ENCODE data around the gene SPATA20.

The SPATA20 gene

DNA sequence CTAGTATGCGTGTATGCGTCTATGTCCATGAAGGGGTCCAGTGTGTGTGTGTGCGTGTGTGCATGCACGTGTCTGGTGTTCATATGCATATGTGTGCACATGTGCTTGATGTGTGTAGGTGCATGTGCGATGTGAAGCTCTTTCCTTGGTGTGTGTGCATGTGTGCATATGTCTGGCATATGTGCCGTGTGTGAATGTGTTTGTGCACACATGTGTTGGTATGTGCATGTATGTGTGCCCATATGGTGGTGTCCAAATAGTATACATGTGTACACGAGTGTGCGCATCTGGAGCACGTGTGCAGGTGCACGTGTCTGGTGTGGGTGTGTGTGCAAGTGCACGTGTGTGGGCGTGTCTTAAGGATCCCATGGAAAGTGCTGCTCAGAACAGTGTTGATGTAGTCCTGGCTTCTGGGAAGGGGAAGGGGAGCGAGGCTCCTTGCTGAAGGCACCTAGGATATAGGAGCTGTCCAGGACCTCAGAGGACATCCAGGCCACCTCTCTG is 30.5 kb downstream of the SPATA20 start:
- Histone ChIP-seq H3K9me3 (ENCODE audit: control insufficient read depth, insufficient read depth, low read depth, low read length) (no peaks in the 10 kb centered on the region), H3K27ac (ENCODE audit: extremely low read depth, low read depth, low read length) (no peak overlapping the region), H3K36me3 (ENCODE audit: control insufficient read depth in 2 of 2, insufficient read depth in 1 of 2, low read length in 2 of 2) (no peaks in the 10 kb centered on the region), H3K4me1 (ENCODE audit: control insufficient read depth, insufficient read depth, low read length) (no peaks in the 10 kb centered on the region), H3K4me3 (ENCODE audit: low read depth, low read length) (no peak overlapping the region)
- POLR2A ChIA-PET = no interaction called here
- CTCF ChIA-PET = interaction anchor here (1.5 kb wide), 2 partner anchors 9 to 27 kb away, joined by 4 to 5 read pairs; no protein-coding TSS in a partner anchor
- TF ChIP-seq ZNF521 (tag by site-specific recombination; IDR thresholded peaks at IDR 0.05) (no peak), ZNF707 (tag by site-specific recombination; IDR thresholded peaks at IDR 0.05) (no peak), TCF7L2 (IDR thresholded peaks at IDR 0.05; ENCODE audit: borderline replicate concordance, low read depth, low read length) (no peak), ZNF629 (tag by site-specific recombination; IDR thresholded peaks at IDR 0.05) (no peak), ZFHX2 (tag by site-specific recombination; conservative IDR thresholded peaks at IDR 0.05) (peak; percentile 71), ZNF670 (tag by site-specific recombination; IDR thresholded peaks at IDR 0.05; ENCODE audit: low read depth) (no peak), ZNF561 (tag by site-specific recombination; IDR thresholded peaks at IDR 0.05; ENCODE audit: borderline replicate concordance) (no peak), ZFP69B (tag by site-specific recombination; IDR thresholded peaks at IDR 0.05) (no peak), SP3 (tag by site-specific recombination; IDR thresholded peaks at IDR 0.05) (no peak), KLF9 (tag by site-specific recombination; IDR thresholded peaks at IDR 0.05; ENCODE audit: low read depth) (peak; percentile 61; the same call in 1 of the 2 replicates), ZNF416 (tag by site-specific recombination; IDR thresholded peaks at IDR 0.05) (no peak), ZNF223 (tag by site-specific recombination; IDR thresholded peaks at IDR 0.05) (no peak), ZBTB17 (tag by site-specific recombination; IDR thresholded peaks at IDR 0.05) (no peak), EGR2 (tag by site-specific recombination; IDR thresholded peaks at IDR 0.05; ENCODE audit: low read depth) (peak; percentile 39; the same call in 1 of the 2 replicates)
- TF ChIP-seq, protein P1, sequence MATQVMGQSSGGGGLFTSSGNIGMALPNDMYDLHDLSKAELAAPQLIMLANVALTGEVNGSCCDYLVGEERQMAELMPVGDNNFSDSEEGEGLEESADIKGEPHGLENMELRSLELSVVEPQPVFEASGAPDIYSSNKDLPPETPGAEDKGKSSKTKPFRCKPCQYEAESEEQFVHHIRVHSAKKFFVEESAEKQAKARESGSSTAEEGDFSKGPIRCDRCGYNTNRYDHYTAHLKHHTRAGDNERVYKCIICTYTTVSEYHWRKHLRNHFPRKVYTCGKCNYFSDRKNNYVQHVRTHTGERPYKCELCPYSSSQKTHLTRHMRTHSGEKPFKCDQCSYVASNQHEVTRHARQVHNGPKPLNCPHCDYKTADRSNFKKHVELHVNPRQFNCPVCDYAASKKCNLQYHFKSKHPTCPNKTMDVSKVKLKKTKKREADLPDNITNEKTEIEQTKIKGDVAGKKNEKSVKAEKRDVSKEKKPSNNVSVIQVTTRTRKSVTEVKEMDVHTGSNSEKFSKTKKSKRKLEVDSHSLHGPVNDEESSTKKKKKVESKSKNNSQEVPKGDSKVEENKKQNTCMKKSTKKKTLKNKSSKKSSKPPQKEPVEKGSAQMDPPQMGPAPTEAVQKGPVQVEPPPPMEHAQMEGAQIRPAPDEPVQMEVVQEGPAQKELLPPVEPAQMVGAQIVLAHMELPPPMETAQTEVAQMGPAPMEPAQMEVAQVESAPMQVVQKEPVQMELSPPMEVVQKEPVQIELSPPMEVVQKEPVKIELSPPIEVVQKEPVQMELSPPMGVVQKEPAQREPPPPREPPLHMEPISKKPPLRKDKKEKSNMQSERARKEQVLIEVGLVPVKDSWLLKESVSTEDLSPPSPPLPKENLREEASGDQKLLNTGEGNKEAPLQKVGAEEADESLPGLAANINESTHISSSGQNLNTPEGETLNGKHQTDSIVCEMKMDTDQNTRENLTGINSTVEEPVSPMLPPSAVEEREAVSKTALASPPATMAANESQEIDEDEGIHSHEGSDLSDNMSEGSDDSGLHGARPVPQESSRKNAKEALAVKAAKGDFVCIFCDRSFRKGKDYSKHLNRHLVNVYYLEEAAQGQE (tag by site-specific recombination; IDR thresholded peaks at IDR 0.05) = peak; percentile 44; the same call in 1 of the 2 replicates

DNA sequence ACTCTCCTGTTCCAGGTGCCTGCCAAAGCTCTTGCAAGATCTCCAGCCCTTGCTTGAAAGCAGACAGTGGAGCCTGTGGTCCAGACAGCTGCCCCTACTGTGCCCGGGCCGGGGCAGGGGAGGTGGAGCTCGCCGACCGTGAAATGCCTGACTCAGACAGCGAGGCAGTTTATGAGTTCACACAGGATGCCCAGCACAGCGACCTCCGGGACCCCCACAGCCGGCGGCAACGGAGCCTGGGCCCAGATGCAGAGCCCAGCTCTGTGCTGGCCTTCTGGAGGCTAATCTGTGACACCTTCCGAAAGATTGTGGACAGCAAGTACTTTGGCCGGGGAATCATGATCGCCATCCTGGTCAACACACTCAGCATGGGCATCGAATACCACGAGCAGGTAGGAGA is 31.2 kb downstream of the SPATA20 start:
- POLR2A ChIA-PET = no interaction called here
- no peaks in the 10 kb centered on the region for H3K36me3 ChIP-seq (ENCODE audit: control insufficient read depth in 2 of 2, insufficient read depth in 1 of 2, low read length in 2 of 2)
- CTCF ChIA-PET = interaction anchor here (1.5 kb wide), 1 partner anchor 8 kb away, joined by 4 read pairs; no protein-coding TSS in a partner anchor
- H3K4me1 ChIP-seq (ENCODE audit: control insufficient read depth, insufficient read depth, low read length) = no peaks in the 10 kb centered on the region
- no peak overlapping the region for H3K4me3 ChIP-seq (ENCODE audit: low read depth, low read length)
- TF ChIP-seq ZEB2 (tag by site-specific recombination; IDR thresholded peaks at IDR 0.05) = no peak
- no peak for TF ChIP-seq ZNF302 (tag by site-specific recombination; IDR thresholded peaks at IDR 0.05; ENCODE audit: low read depth)
- TF ChIP-seq, protein P2, sequence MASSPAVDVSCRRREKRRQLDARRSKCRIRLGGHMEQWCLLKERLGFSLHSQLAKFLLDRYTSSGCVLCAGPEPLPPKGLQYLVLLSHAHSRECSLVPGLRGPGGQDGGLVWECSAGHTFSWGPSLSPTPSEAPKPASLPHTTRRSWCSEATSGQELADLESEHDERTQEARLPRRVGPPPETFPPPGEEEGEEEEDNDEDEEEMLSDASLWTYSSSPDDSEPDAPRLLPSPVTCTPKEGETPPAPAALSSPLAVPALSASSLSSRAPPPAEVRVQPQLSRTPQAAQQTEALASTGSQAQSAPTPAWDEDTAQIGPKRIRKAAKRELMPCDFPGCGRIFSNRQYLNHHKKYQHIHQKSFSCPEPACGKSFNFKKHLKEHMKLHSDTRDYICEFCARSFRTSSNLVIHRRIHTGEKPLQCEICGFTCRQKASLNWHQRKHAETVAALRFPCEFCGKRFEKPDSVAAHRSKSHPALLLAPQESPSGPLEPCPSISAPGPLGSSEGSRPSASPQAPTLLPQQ (tag by site-specific recombination; IDR thresholded peaks at IDR 0.05) = no peak
- TF ChIP-seq ZNF548 (tag by site-specific recombination; IDR thresholded peaks at IDR 0.05) = no peak
- no peak for TF ChIP-seq ZNF155 (tag by site-specific recombination; IDR thresholded peaks at IDR 0.05)
- H3K27ac ChIP-seq (ENCODE audit: extremely low read depth, low read depth, low read length) = no peak overlapping the region
- no peaks in the 10 kb centered on the region for H3K9me3 ChIP-seq (ENCODE audit: control insufficient read depth, insufficient read depth, low read depth, low read length)

All from HEK293 (cell line).